Liver (tissue), 9 donors: ENCODE data around the gene CCDC93. TPM values are rescaled to one million over a fixed set of nuclear protein-coding genes. Genes with fewer than 3 reads are reported as not detected.

Experiments used
- DNase-seq: peaks from one replicate; pipeline ENCODE4 v3.0.0-alpha.2; 2017; ENCODE audit warnings: low spot score
- H3K27ac ChIP-seq, 2 donors: one replicate each; pipeline ENCODE4 v1.7.0; 2013; ENCODE audit warnings: inconsistent platforms in 2 of 2, low read length in 2 of 2, control low read depth in 1 of 2, low read depth in 1 of 2, mild to moderate bottlenecking in 1 of 2
- H3K27me3 ChIP-seq, 4 donors: one replicate each; pipeline versions ENCODE4 v1.6.1 to v1.7.0; 2013; ENCODE audit warnings: low read length in 3 of 4, inconsistent platforms in 1 of 4, mild to moderate bottlenecking in 1 of 4, moderate library complexity in 1 of 4; ENCODE audit not compliant: control insufficient read depth in 4 of 4, insufficient read depth in 4 of 4
- H3K36me3 ChIP-seq, 4 donors: one replicate each; pipeline versions ENCODE4 v1.6.1 to v1.7.0; 2013; ENCODE audit warnings: low read length in 3 of 4, mild to moderate bottlenecking in 3 of 4, low read depth in 1 of 4, moderate library complexity in 1 of 4; ENCODE audit not compliant: control insufficient read depth in 4 of 4, insufficient read depth in 3 of 4
- H3K4me1 ChIP-seq, 4 donors: one replicate each; pipeline versions ENCODE4 v1.6.1 to v1.7.0; 2013; ENCODE audit warnings: low read length in 3 of 4, mild to moderate bottlenecking in 3 of 4, moderate library complexity in 1 of 4; ENCODE audit not compliant: control insufficient read depth in 4 of 4, insufficient read depth in 4 of 4
- H3K4me3 ChIP-seq, 3 donors: one replicate each; pipeline versions ENCODE4 v1.6.1 to v1.7.0; 2013; ENCODE audit warnings: low read length in 3 of 3, control low read depth in 1 of 3, low read depth in 1 of 3, mild to moderate bottlenecking in 1 of 3
- H3K9ac ChIP-seq, 2 donors: one replicate each; pipeline ENCODE4 v1.7.0; 2013; ENCODE audit warnings: low read length in 2 of 2, mild to moderate bottlenecking in 2 of 2, moderate library complexity in 2 of 2, control low read depth in 1 of 2, low read depth in 1 of 2
- H3K9me3 ChIP-seq, 4 donors: one replicate each; pipeline versions ENCODE4 v1.6.1 to v1.7.0; 2013; ENCODE audit warnings: low read length in 3 of 4; ENCODE audit not compliant: control insufficient read depth in 4 of 4
- ATF3 ChIP-seq: IDR thresholded peaks from 2 replicates; pipeline ENCODE4 v1.6.1; 2016; ENCODE audit warnings: antibody characterized with exemption
- CTCF ChIP-seq: fragments of 150-350 bp; IDR thresholded peaks from 2 replicates; pipeline ENCODE4 v1.5.1; 2017; ENCODE audit warnings: improper control_type of control experiment, low read depth, low read length; ENCODE audit not compliant: missing input control
- EGR1 ChIP-seq, 2 donors: IDR thresholded peaks; 2 replicates each; pipeline ENCODE4 v1.6.1; 2016 to 2018; ENCODE audit warnings: antibody characterized with exemption in 2 of 2, low read depth in 2 of 2
- FOXA1 ChIP-seq: IDR thresholded peaks from 2 replicates; pipeline ENCODE4 v1.6.1; 2016; ENCODE audit warnings: antibody characterized with exemption
- FOXA2 ChIP-seq: IDR thresholded peaks from 2 replicates; pipeline ENCODE4 v1.6.1; 2016; ENCODE audit warnings: antibody characterized with exemption
- GABPA ChIP-seq, 2 donors: IDR thresholded peaks in 1 of 2; conservative IDR thresholded peaks in 1 of 2; 2 replicates each; pipeline ENCODE4 v1.6.1; 2016; ENCODE audit warnings: antibody characterized with exemption in 2 of 2, mild to moderate bottlenecking in 1 of 2, moderate library complexity in 1 of 2
- HNF4A ChIP-seq, 2 donors: conservative IDR thresholded peaks; 2 replicates each; pipeline ENCODE4 v1.6.1; 2016; ENCODE audit warnings: antibody characterized with exemption in 2 of 2, mild to moderate bottlenecking in 2 of 2
- JUND ChIP-seq, 2 donors: IDR thresholded peaks; 2 replicates each; pipeline ENCODE4 v1.6.1; 2016; ENCODE audit warnings: antibody characterized with exemption in 2 of 2
- MAX ChIP-seq: IDR thresholded peaks from 2 replicates; pipeline ENCODE4 v1.6.1; 2016; ENCODE audit warnings: antibody characterized with exemption
- NR2F2 ChIP-seq: IDR thresholded peaks from 2 replicates; pipeline ENCODE4 v1.6.1; 2016; ENCODE audit warnings: antibody characterized with exemption
- REST ChIP-seq: IDR thresholded peaks from 2 replicates; pipeline ENCODE4 v1.6.1; 2016; ENCODE audit warnings: antibody characterized with exemption, mild to moderate bottlenecking
- RXRA ChIP-seq, 2 donors: IDR thresholded peaks; 2 replicates each; pipeline ENCODE4 v1.6.1; 2017 to 2018; ENCODE audit warnings: antibody characterized with exemption in 2 of 2, mild to moderate bottlenecking in 1 of 2
- SP1 ChIP-seq: IDR thresholded peaks from 2 replicates; pipeline ENCODE4 v1.6.1; 2018; ENCODE audit warnings: antibody characterized with exemption, mild to moderate bottlenecking
- TAF1 ChIP-seq: conservative IDR thresholded peaks from 2 replicates; pipeline ENCODE4 v1.6.1; 2016; ENCODE audit warnings: antibody characterized with exemption, mild to moderate bottlenecking
- ZBTB33 ChIP-seq: IDR thresholded peaks from 2 replicates; pipeline ENCODE4 v1.6.1; 2016; ENCODE audit warnings: antibody characterized with exemption
- WGBS: extraction: QIAGEN DNeasy Blood & Tissue Kit; methylation state at CpG from one replicate; pipeline ENCODE4 v1.1.7; 2013; 5-methylcytosine and 5-hydroxymethylcytosine counted together
- polyA plus RNA-seq, 2 donors: library from polyadenylated mRNA; stranded (reverse) in 1 of 2; unstranded in 1 of 2; fragments of 200-250 nt in 1 of 2; fragments of >200 nt in 1 of 2; fragmentation: Nextera tagmentation in 1 of 2; extraction: Ambion mirVana in 1 of 2; gene quantifications; one replicate each; pipeline versions ENCODE4 v1.2.1 to v1.2.3, GENCODE V29; 2013 to 2015
- total RNA-seq, 2 donors: library from RNA; depleted of rRNA; stranded (reverse); fragments of >200 nt; gene quantifications; one replicate each; pipeline ENCODE4 v1.2.3, GENCODE V29; 2014
- donor health status: healthy.
- donor health status: healthy.
- donor health status: healthy.
- donor health status: healthy.
- donor health status: healthy.

Gene CCDC93
- total and polyA plus RNA-seq, 4 donors, result 4.0 to 14.2 (median 8.5) TPM

- no peak overlapping the region for H3K9ac ChIP-seq
- no peak overlapping the region for H3K4me3 ChIP-seq
- no peak for TF ChIP-seq NR2F2
- TF ChIP-seq ZBTB33, result no peak
- no peak for TF ChIP-seq EGR1 (IDR thresholded peaks at IDR 0.05; ENCODE audit: low read depth in 2 of 2)
- TF ChIP-seq GABPA (IDR thresholded peaks at IDR 0.05 in 1 of 2, conservative IDR thresholded peaks at IDR 0.05 in 1 of 2), result no peak
- TF ChIP-seq FOXA2, result no peak
- TF ChIP-seq FOXA1, result no peak
- TF ChIP-seq HNF4A (conservative IDR thresholded peaks at IDR 0.05), result no peak
- no peak for TF ChIP-seq MAX
- TF ChIP-seq REST, result no peak
- no peak for TF ChIP-seq ATF3
- no peak for TF ChIP-seq RXRA (IDR thresholded peaks at IDR 0.05)
- TF ChIP-seq TAF1, result no peak
- no peak for TF ChIP-seq JUND (IDR thresholded peaks at IDR 0.05)
- no peak for TF ChIP-seq SP1
- TF ChIP-seq CTCF, result no peak
- 94% methylated on average over 4 of the region's 4 CpGs for WGBS
- H3K27ac ChIP-seq, result no peak overlapping the region
- H3K36me3 ChIP-seq, result peaks cover 2 to 55% (median 42%) of the 10 kb centered on the region in 4 donors
- H3K9me3 ChIP-seq, result no peaks in the 10 kb centered on the region
- H3K4me1 ChIP-seq, result peaks cover 0 to 9% (median under 1%) of the 10 kb centered on the region in 4 donors
- no peaks in the 10 kb centered on the region for H3K27me3 ChIP-seq
- no peak for DNase-seq
Observed at GRCh38 chr2:118000041-118000440, 13.8 kb downstream of the CCDC93 start.

GRCh38 chr2:117997872-117998454 is 15.9 kb downstream of the CCDC93 start:
- no peak for DNase-seq
- no peak for TF ChIP-seq REST
- WGBS, result 77% methylated on average over 3 of the region's 3 CpGs
- H3K9me3 ChIP-seq, result no peaks in the 10 kb centered on the region
- no peak overlapping the region for H3K27ac ChIP-seq
- H3K4me3 ChIP-seq, result no peak overlapping the region
- peaks cover 2 to 64% (median 50%) of the 10 kb centered on the region in 4 donors for H3K36me3 ChIP-seq
- no peak overlapping the region for H3K9ac ChIP-seq
- H3K4me1 ChIP-seq, result peaks cover 0 to 10% (median 3%) of the 10 kb centered on the region in 4 donors
- no peaks in the 10 kb centered on the region for H3K27me3 ChIP-seq
